Epithelial cell of esophagus (primary cell): ENCODE measurements around the gene TCIRG1.

Experiments used
- DNase-seq: peaks from one replicate; pipeline ENCODE4 v3.0.0; 2010; ENCODE audit warnings: low read depth
- H3K4me3 ChIP-seq: 2 replicates; pipeline ENCODE4 v1.5.1; 2011; ENCODE audit warnings: mild to moderate bottlenecking, low read length, control low read depth
- CTCF ChIP-seq: IDR thresholded peaks from 2 replicates; pipeline ENCODE4 v1.5.1; 2011; ENCODE audit warnings: low read depth, mild to moderate bottlenecking, low read length, control low read depth, inconsistent platforms; ENCODE audit not compliant: insufficient read depth; ENCODE audit errors: missing control alignments

TCIRG1 gene

GRCh38 chr11:68065841-68066240 lies 27.0 kb downstream of the TCIRG1 start:
- no peak overlapping the region for H3K4me3 ChIP-seq
- no peak for DNase-seq
- TF ChIP-seq CTCF = no peak

GRCh38 chr11:68066742-68067141 lies 27.9 kb downstream of the TCIRG1 start:
- DNase-seq = no peak
- H3K4me3 ChIP-seq = no peak overlapping the region
- no peak for TF ChIP-seq CTCF

- no peak for DNase-seq
- H3K4me3 ChIP-seq = no peak overlapping the region
- TF ChIP-seq CTCF = no peak
Observed at GRCh38 chr11:68067991-68068390, 29.2 kb downstream of the TCIRG1 start.

GRCh38 chr11:68071281-68072048 lies 32.6 kb downstream of the TCIRG1 start:
- no peak overlapping the region for H3K4me3 ChIP-seq
- no peak for DNase-seq
- no peak for TF ChIP-seq CTCF

GRCh38 chr11:68074584-68075352 lies 35.9 kb downstream of the TCIRG1 start:
- no peak overlapping the region for H3K4me3 ChIP-seq
- TF ChIP-seq CTCF = no peak
- no peak for DNase-seq

GRCh38 chr11:68076371-68077042 lies 37.7 kb downstream of the TCIRG1 start:
- no peak for DNase-seq
- no peak overlapping the region for H3K4me3 ChIP-seq
- TF ChIP-seq CTCF = no peak
